Neural progenitor cell (in vitro differentiated cells): ENCODE results near the gene GAS2.

Source experiments
- CTCF ChIP-seq: fragments of 200-600 bp; sonication (generic); IDR thresholded peaks from 2 replicates; pipeline ENCODE4 v1.5.1; 2017; ENCODE audit warnings: antibody characterized with exemption, mild to moderate bottlenecking
- EZH2 ChIP-seq: fragments of 200-600 bp; sonication (generic); IDR thresholded peaks from 2 replicates; pipeline ENCODE4 v1.6.1; 2017; ENCODE audit warnings: antibody characterized with exemption, mild to moderate bottlenecking, moderate library complexity

GRCh38 chr11:22764735-22765134 lies 98.3 kb downstream of the GAS2 start:
- TF ChIP-seq CTCF: no peak
- TF ChIP-seq EZH2: no peak
